Subcutaneous abdominal adipose tissue (tissue), 5 donors: ENCODE measurements around the gene TREH.

Experiments used
- H3K27ac ChIP-seq: one replicate; pipeline ENCODE4 v1.7.0; 2013; ENCODE audit warnings: low read depth, mild to moderate bottlenecking, inconsistent platforms, low read length, moderate library complexity
- H3K27me3 ChIP-seq, 5 donors: one replicate each; pipeline ENCODE4 v1.7.0; 2013; ENCODE audit warnings: low read length in 5 of 5, inconsistent platforms in 1 of 5; ENCODE audit not compliant: control insufficient read depth in 5 of 5, insufficient read depth in 4 of 5
- H3K36me3 ChIP-seq, 5 donors: one replicate each; pipeline ENCODE4 v1.7.0; 2013; ENCODE audit warnings: low read length in 5 of 5; ENCODE audit not compliant: control insufficient read depth in 5 of 5, insufficient read depth in 5 of 5
- H3K4me1 ChIP-seq, 5 donors: one replicate each; pipeline ENCODE4 v1.7.0; 2013; ENCODE audit warnings: low read length in 5 of 5, mild to moderate bottlenecking in 3 of 5, moderate library complexity in 1 of 5; ENCODE audit not compliant: control insufficient read depth in 5 of 5, insufficient read depth in 5 of 5
- H3K4me3 ChIP-seq, 5 donors: one replicate each; pipeline ENCODE4 v1.7.0; 2013; ENCODE audit warnings: low read length in 5 of 5, low read depth in 1 of 5
- H3K9ac ChIP-seq, 5 donors: one replicate each; pipeline ENCODE4 v1.7.0; 2013; ENCODE audit warnings: low read length in 5 of 5, mild to moderate bottlenecking in 4 of 5, moderate library complexity in 3 of 5
- H3K9me3 ChIP-seq, 5 donors: one replicate each; pipeline ENCODE4 v1.7.0; 2013; ENCODE audit warnings: low read length in 5 of 5; ENCODE audit not compliant: control insufficient read depth in 5 of 5
- donor health status: healthy.
- donor health status: healthy.
- donor health status: healthy.
- donor health status: healthy.
- donor health status: healthy.

The TREH gene

GRCh38 chr11:118633319-118633690 lies 46.1 kb downstream of the TREH start:
- H3K9ac ChIP-seq = peak overlapping the region in 1 of 5 donors; percentile 56
- no peaks in the 10 kb centered on the region for H3K9me3 ChIP-seq
- no peaks in the 10 kb centered on the region for H3K27me3 ChIP-seq
- peaks cover 22 to 99% (median 88%) of the 10 kb centered on the region in 5 donors for H3K4me1 ChIP-seq
- peaks cover 4 to 96% (median 92%) of the 10 kb centered on the region in 5 donors for H3K36me3 ChIP-seq
- H3K4me3 ChIP-seq = no peak overlapping the region
- peak overlapping the region; percentile 80 for H3K27ac ChIP-seq

- Histone ChIP-seq H3K9ac (peak overlapping the region in 1 of 5 donors; percentile 28), H3K27me3 (no peaks in the 10 kb centered on the region), H3K4me1 (peaks cover 22 to 99% (median 90%) of the 10 kb centered on the region in 5 donors), H3K36me3 (peaks cover 2 to 96% (median 92%) of the 10 kb centered on the region in 5 donors), H3K27ac (peak overlapping the region; percentile 80), H3K9me3 (no peaks in the 10 kb centered on the region), H3K4me3 (no peak overlapping the region)
These were observed 46.7 kb downstream of the TREH start for GRCh38 chr11:118632577-118633318.

- H3K9ac ChIP-seq = no peak overlapping the region
- H3K4me3 ChIP-seq = no peak overlapping the region
- H3K27me3 ChIP-seq = no peaks in the 10 kb centered on the region
- H3K4me1 ChIP-seq = peaks cover 15 to 95% (median 86%) of the 10 kb centered on the region in 5 donors
- H3K36me3 ChIP-seq = peaks cover 0 to 95% (median 91%) of the 10 kb centered on the region in 5 donors
- peak overlapping the region; percentile 80 for H3K27ac ChIP-seq
- H3K9me3 ChIP-seq = no peaks in the 10 kb centered on the region
These were observed 48.1 kb downstream of the TREH start for GRCh38 chr11:118631142-118631909.

- H3K4me3 ChIP-seq = no peak overlapping the region
- peaks cover 0 to 93% (median 90%) of the 10 kb centered on the region in 5 donors for H3K36me3 ChIP-seq
- H3K9ac ChIP-seq = peak overlapping the region in 1 of 5 donors; percentile 2
- H3K27me3 ChIP-seq = no peaks in the 10 kb centered on the region
- peaks cover 10 to 94% (median 83%) of the 10 kb centered on the region in 5 donors for H3K4me1 ChIP-seq
- H3K9me3 ChIP-seq = no peaks in the 10 kb centered on the region
- peak overlapping the region; percentile 13 for H3K27ac ChIP-seq
These were observed 49.4 kb downstream of the TREH start for GRCh38 chr11:118629761-118630661.

- Histone ChIP-seq H3K36me3 (peaks cover 0 to 96% (median 88%) of the 10 kb centered on the region in 5 donors), H3K9ac (no peak overlapping the region), H3K9me3 (no peaks in the 10 kb centered on the region), H3K27ac (peak overlapping the region; percentile 45), H3K27me3 (no peaks in the 10 kb centered on the region), H3K4me1 (peaks cover 9 to 94% (median 84%) of the 10 kb centered on the region in 5 donors), H3K4me3 (no peak overlapping the region)
These were observed 50.4 kb downstream of the TREH start for GRCh38 chr11:118628861-118629549.

- Histone ChIP-seq H3K4me3 (no peak overlapping the region), H3K9ac (peak overlapping the region in 1 of 5 donors; percentile 19), H3K9me3 (no peaks in the 10 kb centered on the region), H3K36me3 (peaks cover 0 to 93% (median 85%) of the 10 kb centered on the region in 5 donors), H3K27ac (peak overlapping the region; percentile 45), H3K4me1 (peaks cover 9 to 93% (median 84%) of the 10 kb centered on the region in 5 donors), H3K27me3 (no peaks in the 10 kb centered on the region)
These were observed 51.0 kb downstream of the TREH start for GRCh38 chr11:118628432-118628831.

- Histone ChIP-seq H3K9me3 (no peaks in the 10 kb centered on the region), H3K9ac (peak overlapping the region in 1 of 5 donors; percentile 19), H3K27ac (peak overlapping the region; percentile 45), H3K4me3 (no peak overlapping the region), H3K36me3 (peaks cover 0 to 93% (median 84%) of the 10 kb centered on the region in 5 donors), H3K27me3 (no peaks in the 10 kb centered on the region), H3K4me1 (peaks cover 11 to 93% (median 84%) of the 10 kb centered on the region in 5 donors)
These were observed 51.4 kb downstream of the TREH start for GRCh38 chr11:118628031-118628430.

- no peak overlapping the region for H3K4me3 ChIP-seq
These were observed 51.9 kb downstream of the TREH start for GRCh38 chr11:118627566-118627965.

GRCh38 chr11:118625976-118626375 lies 53.5 kb downstream of the TREH start:
- Histone ChIP-seq H3K9ac (no peak overlapping the region), H3K4me3 (no peak overlapping the region), H3K4me1 (peaks cover 10 to 90% (median 84%) of the 10 kb centered on the region in 5 donors), H3K27ac (peak overlapping the region; percentile 99), H3K36me3 (peaks cover 0 to 73% (median 64%) of the 10 kb centered on the region in 5 donors), H3K9me3 (no peaks in the 10 kb centered on the region), H3K27me3 (no peaks in the 10 kb centered on the region)

More at GRCh38 chr11:118627566-118627965, 51.9 kb downstream of the TREH start:
- no peaks in the 10 kb centered on the region for H3K27me3 ChIP-seq
- peaks cover 0 to 89% (median 80%) of the 10 kb centered on the region in 5 donors for H3K36me3 ChIP-seq
- H3K4me1 ChIP-seq = peaks cover 10 to 93% (median 84%) of the 10 kb centered on the region in 5 donors
- peak overlapping the region; percentile 45 for H3K27ac ChIP-seq
- H3K9me3 ChIP-seq = no peaks in the 10 kb centered on the region
- H3K9ac ChIP-seq = no peak overlapping the region
